NCI-H2029 treated with DMSO at 0.1 percent for 48 hours (cell line): ENCODE measurements around the gene FNDC3B.

ENCODE experiments used
- DNase-seq: peaks from one replicate; lab custom pipeline; 2025; lab: John Stamatoyannopoulos, UW

FNDC3B gene

DNA sequence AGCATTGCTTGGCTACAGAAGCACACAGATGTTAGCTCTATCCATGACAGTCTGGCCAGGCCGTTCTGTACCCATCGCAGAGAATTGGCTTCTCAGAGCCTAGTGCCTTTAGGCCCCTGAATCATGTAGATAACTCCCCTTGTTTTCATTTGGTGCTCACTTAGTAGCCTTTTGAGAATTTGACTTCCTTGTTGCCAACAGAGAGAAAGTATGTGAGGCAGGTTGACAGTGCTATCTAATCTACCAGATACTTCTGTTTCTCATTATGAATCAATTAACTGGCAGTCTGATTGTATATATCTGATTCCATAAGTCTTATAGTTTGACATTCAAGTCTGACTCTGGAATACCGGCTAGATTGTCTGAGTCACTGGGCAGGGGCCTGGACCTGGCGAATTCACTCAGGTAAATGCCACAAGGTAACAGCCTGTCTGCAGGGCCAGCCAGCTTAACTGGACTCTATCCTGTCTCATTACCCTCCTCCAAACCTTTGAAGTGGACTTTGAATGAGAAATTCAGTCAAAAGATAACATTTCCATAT is 248.6 kb downstream of the FNDC3B start:
- no peak for DNase-seq

DNA sequence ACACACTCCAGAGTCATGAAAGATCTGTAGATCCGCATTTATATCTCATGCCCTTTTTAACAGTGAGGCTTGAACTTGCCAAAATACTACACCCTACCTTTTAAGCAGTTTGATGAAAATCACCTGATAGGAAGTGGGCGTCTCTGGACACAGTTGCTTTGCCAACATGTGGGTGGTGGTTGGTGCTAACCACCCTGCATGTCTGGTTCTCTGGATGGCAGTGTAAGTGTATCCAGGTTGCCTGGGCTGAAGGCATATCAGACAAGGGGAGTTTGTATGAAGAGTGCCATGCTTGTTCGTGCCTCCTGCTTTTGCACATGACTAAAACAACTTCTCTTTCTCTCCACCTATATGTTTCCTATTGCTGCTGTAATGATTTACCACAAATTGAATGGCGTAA is 249.3 kb downstream of the FNDC3B start:
- no peak for DNase-seq

DNA sequence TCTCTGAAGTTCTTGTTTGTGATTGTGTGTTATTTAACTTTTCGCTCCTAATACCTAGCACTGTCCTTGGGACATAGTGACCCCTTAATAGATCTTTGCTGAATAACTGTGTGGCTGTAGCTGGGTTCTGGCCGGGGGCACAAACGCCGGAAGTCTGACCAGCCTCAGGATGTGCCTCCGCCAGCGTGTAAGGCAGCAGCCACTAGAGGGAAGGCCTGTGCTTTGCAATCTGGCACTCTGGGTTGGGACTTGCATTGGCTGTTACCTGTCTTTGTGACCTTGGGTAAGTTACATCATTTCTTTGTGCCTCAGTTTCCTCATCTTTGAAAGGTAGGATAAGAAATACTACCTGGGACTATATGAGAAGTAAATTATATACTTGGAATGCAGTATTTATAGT is 250.2 kb downstream of the FNDC3B start:
- no peak for DNase-seq

DNA sequence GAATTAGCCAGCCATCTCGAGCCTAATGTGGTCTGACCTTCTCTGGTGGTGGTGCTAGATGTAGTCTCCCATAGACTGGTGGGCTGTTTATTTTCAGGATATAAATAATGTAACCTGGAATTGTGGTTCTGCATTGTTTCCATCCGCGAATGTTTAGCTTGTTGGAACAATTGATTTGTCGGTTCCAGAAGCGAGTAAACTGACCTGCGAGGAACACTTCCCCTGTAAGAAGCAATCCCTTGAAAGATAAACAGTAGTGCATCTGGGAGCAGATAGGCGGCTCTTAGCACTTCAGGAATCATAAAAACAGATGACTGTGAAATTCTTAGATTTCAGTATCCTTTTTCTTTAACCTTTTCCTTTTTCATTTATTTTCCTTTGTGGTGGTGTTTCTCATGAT is 251.1 kb downstream of the FNDC3B start:
- no peak for DNase-seq

DNA sequence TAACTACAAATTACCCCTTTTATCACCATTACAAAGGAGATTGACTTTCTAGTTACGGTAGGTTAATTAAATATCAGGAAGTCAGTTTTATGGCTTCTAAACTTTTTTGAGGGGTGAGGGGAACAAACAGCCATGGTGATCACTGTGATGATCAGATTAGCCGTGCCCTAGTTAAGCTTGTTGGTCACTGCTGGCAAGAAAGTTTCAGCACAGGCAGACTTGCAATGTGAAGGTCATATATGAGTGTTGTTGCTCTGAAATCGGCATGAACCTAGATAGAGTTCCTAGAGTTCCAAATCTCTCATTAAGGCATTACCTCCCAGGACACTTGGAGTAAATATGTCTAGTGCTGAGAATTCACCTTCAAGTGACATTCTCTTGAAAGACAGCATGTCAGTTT is 252.3 kb downstream of the FNDC3B start:
- DNase-seq, result no peak

DNA sequence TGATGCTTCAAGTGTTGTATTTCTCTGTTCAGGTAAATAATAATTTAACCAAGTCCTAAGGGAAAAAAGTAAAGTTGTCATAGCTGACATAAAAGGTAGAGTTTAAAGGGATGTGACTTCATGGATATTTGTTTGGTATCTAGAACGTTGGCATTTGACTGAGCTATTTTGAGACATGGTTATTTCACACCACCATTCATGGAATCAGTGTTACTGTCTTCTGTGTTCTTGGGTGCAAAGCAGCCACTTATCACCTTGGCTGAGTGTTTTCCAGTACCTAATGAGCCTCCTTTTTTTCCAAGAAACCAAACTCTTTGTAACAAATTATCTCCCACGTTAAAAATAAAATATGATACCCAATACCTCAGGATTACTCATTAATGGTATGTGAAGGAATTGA is 253.0 kb downstream of the FNDC3B start:
- no peak for DNase-seq

DNA sequence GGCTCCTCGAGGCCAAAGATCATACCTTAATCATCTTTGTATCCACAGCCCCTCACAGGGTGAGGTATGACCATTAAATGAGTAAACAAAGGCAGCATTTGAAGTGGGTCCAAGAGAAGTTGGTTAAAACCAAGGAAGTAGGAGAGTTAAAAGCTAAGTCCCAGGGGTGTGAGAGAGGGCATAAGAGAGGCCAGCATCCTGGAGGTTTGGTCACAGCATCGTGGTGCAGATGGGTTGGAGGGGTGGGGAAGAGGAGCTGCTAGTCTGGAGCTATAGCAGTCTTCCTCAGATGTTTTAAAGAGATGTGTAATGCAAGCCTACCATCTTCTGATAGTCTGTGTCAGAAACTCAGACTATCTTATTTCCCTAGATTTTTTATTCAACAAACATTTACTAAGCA is 253.7 kb downstream of the FNDC3B start:
- DNase-seq, result no peak

DNA sequence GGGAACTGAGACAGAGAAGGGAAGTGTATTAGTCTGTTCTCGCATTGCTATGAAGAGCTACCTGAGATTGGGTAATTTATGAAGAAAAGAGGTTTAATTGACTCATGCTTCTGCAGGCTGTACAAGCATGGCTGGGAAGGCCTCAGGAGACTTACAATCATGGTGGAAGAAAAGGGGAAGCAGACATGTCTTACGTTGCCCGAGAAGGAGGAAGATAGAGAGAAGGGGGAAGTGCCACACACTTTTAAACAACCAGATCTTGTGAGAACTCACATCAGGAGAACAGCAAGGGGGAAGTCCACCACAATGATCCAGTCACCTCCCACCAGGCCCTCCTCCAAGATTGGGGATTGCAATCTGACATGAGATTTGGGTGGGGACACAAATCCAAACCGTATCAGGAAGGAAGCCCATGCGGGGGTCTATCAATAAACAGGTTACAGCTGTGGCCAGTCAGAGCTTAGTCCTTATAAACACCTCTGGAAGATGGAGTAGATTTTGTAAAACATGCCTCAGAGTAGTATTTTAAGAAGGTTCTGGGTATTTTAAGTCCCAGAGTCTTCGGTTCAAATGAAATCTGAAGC is 254.9 kb downstream of the FNDC3B start:
- no peak for DNase-seq

DNA sequence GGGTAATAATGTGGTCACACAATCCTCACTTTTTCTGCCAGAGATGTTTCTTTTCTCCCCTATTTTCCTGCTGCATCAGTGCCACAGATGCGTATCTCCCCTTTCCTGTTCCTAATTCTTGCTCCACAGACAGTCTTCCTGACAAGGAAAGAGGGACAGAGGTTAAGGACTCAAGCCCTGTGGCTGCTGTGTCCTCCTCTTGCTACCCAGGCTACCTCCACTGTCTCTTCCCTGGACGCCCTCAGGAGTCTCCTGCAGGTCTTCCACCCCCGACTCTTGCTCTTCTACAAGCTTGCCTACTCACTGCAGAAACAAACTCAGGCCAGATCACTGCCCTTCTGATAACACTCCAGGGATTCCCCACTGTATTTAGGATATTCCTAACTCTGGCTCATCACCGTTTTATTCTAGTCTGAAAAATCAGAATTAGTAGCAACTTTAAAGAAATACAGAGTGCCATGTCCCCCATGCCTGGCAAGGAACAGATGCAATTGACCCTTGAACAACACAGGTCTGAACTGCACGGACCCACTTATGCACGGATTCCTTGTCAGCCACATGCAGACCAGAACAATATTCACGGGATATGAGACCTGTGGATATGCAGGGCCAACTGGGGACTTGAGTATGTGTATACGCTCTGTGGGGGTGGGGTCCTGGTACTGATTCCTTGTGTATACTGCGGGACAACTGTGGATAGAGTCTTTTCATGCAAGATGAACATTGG is 257.0 kb downstream of the FNDC3B start:
- DNase-seq, result no peak

DNA sequence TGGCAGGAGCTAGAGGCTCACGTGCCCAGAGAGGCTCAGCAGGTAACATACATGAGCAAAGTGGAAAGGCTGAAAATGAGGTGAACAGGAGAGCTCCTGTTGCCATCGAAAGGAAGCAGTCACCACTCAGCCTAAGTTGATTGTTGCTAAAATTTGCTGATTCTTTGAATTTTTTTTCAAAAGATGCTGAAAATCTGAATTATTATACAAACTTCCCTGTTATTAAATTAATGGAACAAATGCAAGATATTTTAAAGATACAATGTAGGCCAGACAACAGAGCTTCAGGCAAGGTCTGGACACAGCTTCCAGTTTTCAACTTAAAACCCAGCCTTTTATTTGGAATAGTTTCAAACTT is 257.6 kb downstream of the FNDC3B start:
- no peak for DNase-seq

DNA sequence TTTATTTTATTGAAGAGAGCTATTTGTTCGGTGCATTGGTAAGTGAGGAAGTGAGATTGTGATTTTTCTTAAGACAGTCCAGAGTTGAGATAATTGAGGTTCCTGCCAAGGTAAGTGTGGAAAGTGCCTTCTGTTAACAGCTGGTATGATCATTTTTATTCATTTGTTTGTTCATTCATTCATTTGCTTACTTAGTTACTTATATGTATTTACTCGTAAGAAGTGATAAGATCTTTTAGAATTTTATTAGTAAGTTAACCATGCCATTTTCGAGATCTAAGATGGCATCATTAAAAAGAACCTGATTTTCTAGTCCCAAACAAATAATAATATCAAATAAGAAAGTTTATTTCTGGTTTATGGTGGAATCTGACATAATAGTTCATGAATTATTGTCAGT is 258.9 kb downstream of the FNDC3B start:
- DNase-seq, result no peak

DNA sequence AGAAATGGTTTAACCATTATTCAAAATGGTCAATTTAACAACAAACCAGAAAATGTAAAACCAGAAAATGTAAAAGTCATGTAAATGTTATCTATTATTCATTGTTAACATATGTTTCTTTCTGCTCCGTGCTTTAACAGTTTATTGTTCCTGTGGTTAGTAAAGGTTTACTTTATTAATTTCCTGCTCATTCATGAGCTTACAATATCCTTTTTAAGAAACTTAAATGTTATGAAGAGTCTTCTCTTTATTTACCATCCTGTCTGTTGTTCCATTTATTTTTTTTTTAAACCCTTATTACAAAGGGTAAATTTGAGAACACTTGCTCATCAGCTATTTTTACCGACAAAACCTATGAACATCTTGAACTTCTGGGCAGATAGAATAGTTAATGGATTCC is 260.8 kb downstream of the FNDC3B start:
- no peak for DNase-seq

DNA sequence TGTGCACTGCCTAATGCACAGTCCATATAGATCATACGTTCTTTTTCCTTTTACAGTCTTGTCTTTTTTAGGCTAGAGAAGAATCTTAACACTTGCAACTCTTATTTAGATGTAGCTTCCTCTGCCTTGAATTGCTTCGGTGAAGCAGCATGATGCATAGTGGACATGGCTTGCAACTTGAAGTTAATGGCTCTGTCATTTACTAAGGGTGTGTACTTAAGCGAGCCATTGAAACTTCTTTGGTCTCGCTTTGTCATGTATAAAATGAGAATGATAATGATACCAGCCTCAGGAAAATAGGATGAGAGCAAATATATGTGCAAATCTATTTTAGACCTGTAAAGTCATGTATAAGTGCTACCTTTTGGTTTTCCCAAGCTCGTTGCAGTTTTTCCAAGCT is 261.5 kb downstream of the FNDC3B start:
- no peak for DNase-seq

DNA sequence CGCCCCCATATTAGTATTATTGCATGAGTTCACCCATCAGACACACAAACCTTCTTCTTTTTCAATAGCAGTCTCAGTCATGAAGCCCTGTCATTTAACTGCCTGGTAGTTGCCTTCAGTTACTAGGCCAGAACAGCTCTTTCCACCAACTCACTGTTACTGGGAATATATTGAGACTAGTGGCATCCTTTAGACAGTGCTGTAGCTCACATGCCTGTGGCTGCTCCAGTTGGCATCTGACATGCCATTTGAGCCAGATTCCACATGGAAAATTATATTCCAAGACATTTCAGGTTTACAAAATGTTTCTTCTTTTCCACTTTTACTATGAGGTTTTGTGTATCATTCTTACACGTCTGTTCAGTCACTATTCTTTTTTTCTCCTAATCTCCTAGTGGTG is 262.8 kb downstream of the FNDC3B start:
- no peak for DNase-seq

DNA sequence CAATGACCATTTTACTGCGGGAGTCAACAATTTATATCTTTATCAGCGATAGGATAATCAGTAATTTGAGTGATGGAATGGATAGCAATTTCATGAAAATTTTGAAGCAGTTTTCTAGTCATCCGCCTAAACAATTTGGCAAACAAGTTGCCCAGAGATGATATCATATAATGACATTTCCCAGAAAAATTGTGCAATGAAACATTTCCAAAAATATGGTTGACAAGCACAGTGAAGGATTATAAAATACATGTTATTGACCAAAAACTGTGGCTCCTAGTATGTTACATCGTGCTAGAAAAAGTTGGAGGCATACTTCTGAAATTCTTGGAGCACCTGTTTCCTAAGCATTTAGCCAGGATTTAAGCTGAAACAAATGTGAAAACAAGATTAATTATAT is 263.8 kb downstream of the FNDC3B start:
- no peak for DNase-seq

DNA sequence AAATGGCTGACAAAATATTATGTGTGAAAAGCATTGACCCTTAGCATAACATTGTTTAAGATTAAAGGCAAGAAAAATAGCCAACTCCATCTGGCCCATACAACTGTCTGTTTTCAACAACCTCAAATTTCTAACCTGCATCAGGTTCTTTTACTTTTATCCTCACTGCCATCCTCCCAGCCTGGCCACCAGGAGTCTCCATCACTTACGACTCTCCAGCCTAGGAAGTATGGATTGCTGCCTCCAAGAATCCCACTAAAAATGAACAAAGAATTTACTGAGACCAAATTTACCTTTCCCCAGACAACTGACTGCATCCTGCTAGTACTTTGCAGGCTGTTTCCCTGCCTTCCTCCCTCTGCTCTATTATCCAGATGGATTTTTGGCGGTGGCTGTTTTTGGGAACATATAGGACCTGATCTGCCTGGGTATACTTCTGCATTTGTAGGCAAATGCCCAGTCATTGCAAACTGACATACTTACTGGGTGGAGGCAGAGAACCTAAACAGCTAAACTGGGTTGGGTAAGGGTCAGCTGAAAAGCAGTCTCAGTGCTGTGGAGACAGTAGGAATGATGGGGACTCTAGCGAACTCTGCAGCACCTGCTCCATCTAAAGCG is 264.7 kb downstream of the FNDC3B start:
- DNase-seq, result no peak

DNA sequence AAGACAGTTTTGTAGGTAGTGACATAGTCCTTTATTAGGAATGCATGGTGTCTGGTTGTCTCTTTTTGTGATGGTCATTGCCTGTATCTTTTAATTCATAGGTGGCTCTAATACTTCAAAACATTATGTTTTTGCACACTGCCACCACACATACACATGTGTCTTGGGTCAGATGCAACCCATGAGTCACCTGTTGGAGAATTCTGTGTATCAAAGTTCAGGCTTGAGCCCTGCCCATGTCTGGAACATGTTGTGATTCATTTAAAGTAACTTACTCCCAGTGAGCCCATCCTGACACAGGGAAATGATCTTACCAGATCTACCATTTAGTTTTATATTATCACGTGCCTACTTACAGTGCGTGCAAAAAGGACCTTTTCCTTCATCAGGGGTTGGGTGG is 266.2 kb downstream of the FNDC3B start:
- DNase-seq, result no peak

DNA sequence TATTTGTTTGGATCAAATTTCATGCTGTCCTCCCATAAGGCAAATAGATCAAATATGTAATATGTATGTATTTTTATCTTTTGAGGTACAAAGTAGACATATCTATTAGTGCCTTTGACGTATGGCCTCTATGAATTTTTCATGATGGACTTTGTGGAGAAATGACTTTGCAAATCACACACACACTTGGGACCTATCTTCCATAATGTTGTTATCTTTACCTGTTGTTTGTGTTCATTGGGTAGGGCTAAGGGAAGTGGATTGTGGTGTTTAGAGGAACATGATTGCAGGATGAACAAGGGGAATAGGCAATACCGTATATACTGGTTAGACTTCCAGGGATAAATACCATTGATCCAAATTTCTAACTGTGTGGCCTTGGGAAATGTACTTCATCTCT is 266.6 kb downstream of the FNDC3B start:
- no peak for DNase-seq

DNA sequence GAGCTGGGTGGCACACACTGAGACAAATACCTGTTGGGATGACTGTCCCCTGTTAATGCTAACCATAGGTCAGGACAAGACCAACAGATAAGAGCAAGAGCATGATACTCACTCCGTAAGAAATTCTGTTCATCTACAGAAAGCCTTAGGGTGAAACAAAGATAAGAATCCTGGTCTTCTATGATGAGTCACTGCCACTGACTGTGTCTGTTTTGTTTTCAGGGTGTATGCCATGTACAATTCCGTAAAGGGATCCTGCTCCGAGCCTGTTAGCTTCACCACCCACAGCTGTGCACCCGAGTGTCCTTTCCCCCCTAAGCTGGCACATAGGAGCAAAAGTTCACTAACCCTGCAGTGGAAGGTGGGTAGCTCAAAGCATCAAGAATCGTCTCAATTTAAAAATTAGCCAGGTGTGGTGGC is 267.8 kb downstream of the FNDC3B start:
- no peak for DNase-seq

DNA sequence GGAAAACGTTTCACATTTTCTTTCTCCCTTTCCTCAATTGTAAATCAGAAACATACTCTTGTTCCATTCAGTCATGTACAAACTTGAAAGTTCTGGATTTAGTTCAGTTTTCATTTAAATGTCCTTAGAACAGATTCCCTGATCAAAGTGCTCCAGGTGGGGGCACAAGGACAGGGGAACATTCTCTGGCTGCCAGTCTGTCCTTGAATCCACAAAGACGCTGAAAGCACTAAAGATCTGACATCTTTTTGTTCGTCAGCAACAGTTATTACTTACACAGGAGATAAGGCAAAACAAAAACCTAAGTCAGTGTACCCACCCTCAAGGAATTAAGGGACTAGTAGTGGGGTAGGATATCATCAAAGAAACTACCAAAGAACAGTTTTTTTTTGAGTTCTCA is 269.7 kb downstream of the FNDC3B start:
- no peak for DNase-seq

DNA sequence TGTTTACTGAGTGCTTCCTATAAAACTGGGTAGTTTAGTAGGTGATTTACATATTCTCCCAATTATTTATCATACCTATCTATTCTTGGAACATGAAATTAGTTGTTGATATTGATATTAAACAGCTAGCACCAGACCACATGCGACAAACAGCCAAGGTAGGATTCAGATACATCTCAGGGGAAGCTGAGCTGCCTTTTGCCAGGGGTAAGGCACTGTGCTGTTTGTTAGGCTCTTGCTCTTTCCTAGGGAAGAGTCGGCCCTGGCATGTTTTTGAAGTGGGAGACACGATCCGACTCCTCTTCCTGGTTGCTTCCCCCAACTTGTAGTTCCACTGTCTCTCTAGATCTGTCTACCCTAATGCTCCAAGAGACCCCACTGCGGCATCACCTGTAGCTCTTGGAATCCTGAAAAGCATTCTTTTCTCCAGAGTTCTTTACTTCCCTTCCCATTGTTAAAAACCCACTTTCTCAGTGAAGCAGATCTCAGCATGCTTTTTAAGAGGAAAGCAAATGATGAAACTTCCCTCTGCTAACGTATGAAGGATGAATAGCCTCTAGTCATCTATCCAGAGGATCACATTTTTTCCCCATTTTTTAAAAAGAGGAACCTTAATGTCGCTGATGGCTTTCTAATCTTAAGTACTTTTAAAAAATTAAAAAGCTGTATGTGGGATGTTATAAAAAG is 270.5 kb downstream of the FNDC3B start:
- DNase-seq, result no peak

DNA sequence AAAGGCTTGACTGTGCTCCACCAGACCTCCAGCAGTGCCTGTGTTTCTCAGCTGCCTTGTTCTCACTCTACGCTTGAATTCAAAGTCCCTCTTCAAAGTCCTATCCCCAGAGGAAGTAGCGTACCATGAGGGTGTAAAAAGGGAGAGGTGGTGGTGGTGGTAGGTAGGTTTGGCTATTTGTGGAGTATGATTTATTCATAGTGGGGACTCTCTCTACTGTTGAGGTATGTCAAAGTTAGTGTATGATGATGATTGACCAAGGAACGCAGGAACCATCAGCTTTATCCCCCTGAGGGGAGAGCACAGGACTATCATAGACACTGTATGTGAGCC is 271.0 kb downstream of the FNDC3B start:
- no peak for DNase-seq

DNA sequence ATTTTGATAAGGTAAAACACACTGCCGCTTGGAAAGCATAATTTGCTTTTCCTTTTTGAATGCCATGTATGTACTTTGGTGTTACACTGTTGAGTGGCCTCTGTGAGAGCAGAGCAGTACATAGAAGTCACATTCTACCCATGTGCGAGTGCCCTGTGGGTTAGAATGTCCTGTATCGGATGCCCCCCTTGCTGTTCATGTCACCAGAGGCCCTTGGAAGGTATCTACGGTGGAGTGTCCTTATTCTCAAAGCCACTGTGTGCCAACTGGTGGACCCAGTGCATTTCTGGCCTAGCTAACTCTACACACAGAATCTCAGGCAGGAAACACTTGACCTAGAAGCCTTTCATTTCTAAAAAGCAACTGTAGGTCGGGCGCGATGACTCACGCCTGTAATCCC is 271.8 kb downstream of the FNDC3B start:
- DNase-seq, result no peak
